NT2/D1 (cell line): ENCODE measurements around the gene ZNF18.
"Not testable (repeated sequence)": the region's sequence is repeated elsewhere in the genome, so short reads cannot be mapped to it uniquely, and the experiment has no call there.

ENCODE experiments used
- DNase-seq: peaks from one replicate; pipeline ENCODE4 v3.0.0-alpha.2; 2011; ENCODE audit warnings: low read depth, low spot score
- H3K27me3 ChIP-seq: 2 replicates; pipeline ENCODE4 v1.6.0; 2011; ENCODE audit warnings: mild to moderate bottlenecking; ENCODE audit not compliant: insufficient read length, insufficient read depth
- H3K36me3 ChIP-seq: 2 replicates; pipeline ENCODE4 v1.6.1; 2011; ENCODE audit warnings: mild to moderate bottlenecking, low read length, mixed read lengths; ENCODE audit not compliant: insufficient read depth, insufficient read length
- H3K4me1 ChIP-seq: 2 replicates; pipeline ENCODE4 v1.5.1; 2011; ENCODE audit not compliant: insufficient read depth, insufficient read length
- H3K4me3 ChIP-seq: 2 replicates; pipeline ENCODE4 v1.5.1; 2011; ENCODE audit warnings: low read depth; ENCODE audit not compliant: insufficient read length
- H3K9ac ChIP-seq: 2 replicates; pipeline ENCODE4 v1.6.0; 2011; ENCODE audit warnings: low read depth; ENCODE audit not compliant: insufficient read length
- H3K9me3 ChIP-seq: 2 replicates; pipeline ENCODE4 v1.5.1; 2011; ENCODE audit warnings: mild to moderate bottlenecking, low read length; ENCODE audit not compliant: insufficient read depth
- SUZ12 ChIP-seq: IDR thresholded peaks from 2 replicates; pipeline ENCODE4 v1.6.1; 2011; ENCODE audit not compliant: insufficient read length, insufficient read depth; ENCODE audit errors: extremely low read depth
- YY1 ChIP-seq: IDR thresholded peaks from 2 replicates; pipeline ENCODE4 v1.6.1; 2011; ENCODE audit not compliant: insufficient read length, insufficient read depth
- ZNF274 ChIP-seq: IDR thresholded peaks from 2 replicates; pipeline ENCODE4 v1.6.1; 2011; ENCODE audit warnings: mild to moderate bottlenecking, low read depth, low read length

ZNF18 gene

GRCh38 chr17:11986179-11986941, 10.9 kb downstream of the ZNF18 start:
- H3K4me1 ChIP-seq = no peaks in the 10 kb centered on the region
- H3K27me3 ChIP-seq = no peaks in the 10 kb centered on the region
- H3K9me3 ChIP-seq = no peaks in the 10 kb centered on the region
- no peak overlapping the region for H3K4me3 ChIP-seq
- H3K9ac ChIP-seq = no peak overlapping the region
- TF ChIP-seq SUZ12 = no peak
- DNase-seq = no peak
- peaks cover 23% of the 10 kb centered on the region for H3K36me3 ChIP-seq

- TF ChIP-seq SUZ12 (no peak), YY1 (no peak), ZNF274 (no peak)
- no peak overlapping the region for H3K4me3 ChIP-seq
- H3K4me1 ChIP-seq = no peaks in the 10 kb centered on the region
- DNase-seq = peak; percentile 9
- no peaks in the 10 kb centered on the region for H3K27me3 ChIP-seq
- peaks cover 18% of the 10 kb centered on the region for H3K9me3 ChIP-seq
- peaks cover 26% of the 10 kb centered on the region for H3K36me3 ChIP-seq
- no peak overlapping the region for H3K9ac ChIP-seq
Observed at GRCh38 chr17:11981862-11982261, 15.4 kb downstream of the ZNF18 start.

GRCh38 chr17:11980813-11981212, 16.5 kb downstream of the ZNF18 start:
- Histone ChIP-seq H3K9me3 (peaks cover 18% of the 10 kb centered on the region), H3K36me3 (peaks cover 26% of the 10 kb centered on the region), H3K9ac (no peak overlapping the region), H3K4me1 (no peaks in the 10 kb centered on the region), H3K27me3 (no peaks in the 10 kb centered on the region), H3K4me3 (no peak overlapping the region)
- TF ChIP-seq ZNF274 (no peak), SUZ12 (no peak), YY1 (no peak)
- no peak for DNase-seq

GRCh38 chr17:11979795-11980194, 17.5 kb downstream of the ZNF18 start:
- Histone ChIP-seq H3K9ac (no peak overlapping the region), H3K36me3 (peaks cover 26% of the 10 kb centered on the region)
- no peak for TF ChIP-seq ZNF274

GRCh38 chr17:11972741-11973140, 24.5 kb downstream of the ZNF18 start:
- H3K4me1 ChIP-seq, DNase-seq, H3K4me3 ChIP-seq, H3K9ac ChIP-seq, H3K9me3 ChIP-seq, H3K36me3 ChIP-seq, H3K27me3 ChIP-seq: not testable (repeated sequence)

More at GRCh38 chr17:11979795-11980194, 17.5 kb downstream of the ZNF18 start:
- no peak overlapping the region for H3K4me3 ChIP-seq
- no peaks in the 10 kb centered on the region for H3K4me1 ChIP-seq
- no peak for DNase-seq
- peaks cover 18% of the 10 kb centered on the region for H3K9me3 ChIP-seq
- no peaks in the 10 kb centered on the region for H3K27me3 ChIP-seq

GRCh38 chr17:11969565-11969964, 27.7 kb downstream of the ZNF18 start:
- no peaks in the 10 kb centered on the region for H3K4me1 ChIP-seq
- no peak for DNase-seq

GRCh38 chr17:11954936-11955335, 42.3 kb downstream of the ZNF18 start:
- no peak for TF ChIP-seq SUZ12
- TF ChIP-seq YY1 = no peak
- no peak for TF ChIP-seq ZNF274
- H3K27me3 ChIP-seq = no peaks in the 10 kb centered on the region
- DNase-seq = no peak
- H3K4me1 ChIP-seq = no peaks in the 10 kb centered on the region
- no peak overlapping the region for H3K4me3 ChIP-seq
- H3K36me3 ChIP-seq = no peaks in the 10 kb centered on the region
- peaks cover 9% of the 10 kb centered on the region; the same call in 1 of the 2 replicates for H3K9me3 ChIP-seq
- H3K9ac ChIP-seq = no peak overlapping the region

More at GRCh38 chr17:11969565-11969964, 27.7 kb downstream of the ZNF18 start:
- no peaks in the 10 kb centered on the region for H3K36me3 ChIP-seq
- no peak overlapping the region for H3K9ac ChIP-seq
- H3K9me3 ChIP-seq = peaks cover 16% of the 10 kb centered on the region
- TF ChIP-seq SUZ12 (no peak), ZNF274 (no peak), YY1 (no peak)
- H3K4me3 ChIP-seq = no peak overlapping the region
- no peaks in the 10 kb centered on the region for H3K27me3 ChIP-seq
